Measurements from ENCODE around the gene SMIM12. TPM values are rescaled to one million over a fixed set of nuclear protein-coding genes. Genes with fewer than 3 reads are reported as not detected.

The SMIM12 gene
- total RNA-seq, 1 donor: 24.6 TPM

GRCh38 chr1:34842952-34843371, 16.6 kb downstream of the SMIM12 start:
- TF ChIP-seq, protein P1, sequence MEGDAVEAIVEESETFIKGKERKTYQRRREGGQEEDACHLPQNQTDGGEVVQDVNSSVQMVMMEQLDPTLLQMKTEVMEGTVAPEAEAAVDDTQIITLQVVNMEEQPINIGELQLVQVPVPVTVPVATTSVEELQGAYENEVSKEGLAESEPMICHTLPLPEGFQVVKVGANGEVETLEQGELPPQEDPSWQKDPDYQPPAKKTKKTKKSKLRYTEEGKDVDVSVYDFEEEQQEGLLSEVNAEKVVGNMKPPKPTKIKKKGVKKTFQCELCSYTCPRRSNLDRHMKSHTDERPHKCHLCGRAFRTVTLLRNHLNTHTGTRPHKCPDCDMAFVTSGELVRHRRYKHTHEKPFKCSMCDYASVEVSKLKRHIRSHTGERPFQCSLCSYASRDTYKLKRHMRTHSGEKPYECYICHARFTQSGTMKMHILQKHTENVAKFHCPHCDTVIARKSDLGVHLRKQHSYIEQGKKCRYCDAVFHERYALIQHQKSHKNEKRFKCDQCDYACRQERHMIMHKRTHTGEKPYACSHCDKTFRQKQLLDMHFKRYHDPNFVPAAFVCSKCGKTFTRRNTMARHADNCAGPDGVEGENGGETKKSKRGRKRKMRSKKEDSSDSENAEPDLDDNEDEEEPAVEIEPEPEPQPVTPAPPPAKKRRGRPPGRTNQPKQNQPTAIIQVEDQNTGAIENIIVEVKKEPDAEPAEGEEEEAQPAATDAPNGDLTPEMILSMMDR (IDR thresholded peaks at IDR 0.05; ENCODE audit: insufficient read depth, low read depth, low read length): no peak
- no peak for DNase-seq (ENCODE audit: low read depth)
- no peak overlapping the region for H3K4me3 ChIP-seq (ENCODE audit: low read depth, low read length)

- no peak for DNase-seq (ENCODE audit: low read depth)
Measured at GRCh38 chr1:34842073-34842472, 17.5 kb downstream of the SMIM12 start.

GRCh38 chr1:34840426-34840825, 19.1 kb downstream of the SMIM12 start:
- DNase-seq (ENCODE audit: low read depth): no peak
- TF ChIP-seq, protein P1 (IDR thresholded peaks at IDR 0.05; ENCODE audit: insufficient read depth, low read depth, low read length): no peak
- no peak overlapping the region for H3K4me3 ChIP-seq (ENCODE audit: low read depth, low read length)

More at GRCh38 chr1:34842073-34842472, 17.5 kb downstream of the SMIM12 start:
- no peak overlapping the region for H3K4me3 ChIP-seq (ENCODE audit: low read depth, low read length)
- TF ChIP-seq, protein P1 (IDR thresholded peaks at IDR 0.05; ENCODE audit: insufficient read depth, low read depth, low read length): no peak

DNA sequence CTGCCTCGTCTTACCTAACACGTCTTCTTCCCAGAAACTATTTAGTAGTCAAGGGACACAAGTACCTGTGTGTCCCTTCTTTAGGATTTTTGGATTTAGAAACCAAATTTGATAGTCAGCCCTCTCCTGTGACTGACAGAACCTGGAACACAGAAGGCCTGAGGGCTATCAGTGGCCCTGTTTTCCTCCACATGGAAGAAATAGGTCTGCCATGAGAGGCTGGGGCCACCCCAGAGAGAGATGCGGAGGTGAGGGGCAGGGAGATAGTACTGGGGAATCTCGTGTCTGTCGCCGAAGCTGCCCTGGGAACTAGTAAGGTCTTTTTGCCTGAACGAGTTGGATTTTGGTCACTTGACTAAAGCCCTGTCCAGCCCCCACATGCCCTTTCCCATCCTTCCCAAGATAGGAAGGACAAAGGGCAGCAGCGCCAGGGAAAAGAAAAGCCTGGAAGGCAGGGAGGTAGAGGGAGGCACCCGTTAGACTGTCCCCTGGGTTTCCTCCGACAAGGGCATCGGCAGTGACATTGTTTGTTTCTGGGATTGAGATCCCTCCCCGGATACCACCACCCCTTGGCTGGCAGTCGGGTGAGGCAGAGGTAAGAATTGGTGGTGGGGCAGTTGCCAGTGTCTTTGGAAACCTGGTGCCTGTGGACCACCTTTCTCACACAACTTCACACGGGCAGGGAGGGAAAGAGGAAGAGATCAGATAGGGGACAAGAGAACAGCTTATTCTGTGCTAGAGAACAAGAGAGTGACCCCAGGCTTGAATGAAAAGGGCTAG, 19.8 kb downstream of the SMIM12 start:
- H3K4me3 ChIP-seq (ENCODE audit: low read depth, low read length): no peak overlapping the region
- no peak for DNase-seq (ENCODE audit: low read depth)
- TF ChIP-seq, protein P1 (IDR thresholded peaks at IDR 0.05; ENCODE audit: insufficient read depth, low read depth, low read length): no peak

- DNase-seq (ENCODE audit: low read depth): no peak
- TF ChIP-seq, protein P1 (IDR thresholded peaks at IDR 0.05; ENCODE audit: insufficient read depth, low read depth, low read length): no peak
- no peak overlapping the region for H3K4me3 ChIP-seq (ENCODE audit: low read depth, low read length)
Measured at GRCh38 chr1:34833711-34834110, 25.8 kb downstream of the SMIM12 start.

DNA sequence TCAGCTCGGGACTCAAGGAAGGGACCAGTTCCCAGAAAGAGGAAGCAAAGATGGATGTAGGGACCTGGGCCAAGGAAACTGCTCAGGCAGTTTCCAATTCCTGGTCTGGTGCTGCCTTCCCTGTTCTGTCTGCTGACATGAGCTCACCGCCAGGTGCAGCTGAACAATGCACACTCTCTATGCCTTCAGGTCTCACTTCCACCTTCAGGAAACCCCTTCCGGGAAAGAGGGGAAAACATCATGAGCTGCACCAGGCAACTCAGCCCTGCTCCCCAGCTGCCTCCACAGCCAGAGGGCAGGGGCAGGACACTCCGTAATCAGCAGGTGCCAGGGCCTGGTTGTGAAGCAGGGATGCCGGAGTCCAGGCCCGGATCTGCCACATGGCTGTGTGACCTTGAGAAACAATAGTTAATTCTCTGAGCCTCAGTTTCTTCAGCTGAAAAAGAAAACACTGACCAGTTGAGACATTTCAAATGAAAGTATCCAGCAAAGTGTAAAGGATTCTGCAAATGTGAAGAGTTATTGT, 27.8 kb downstream of the SMIM12 start:
- TF ChIP-seq, protein P1 (IDR thresholded peaks at IDR 0.05; ENCODE audit: insufficient read depth, low read depth, low read length): no peak
- no peak for DNase-seq (ENCODE audit: low read depth)
- H3K4me3 ChIP-seq (ENCODE audit: low read depth, low read length): no peak overlapping the region

Data from fibroblast of villous mesenchyme (primary cell).